BE2C (cell line): ENCODE measurements around the gene PIK3AP1.
"Not testable (repeated sequence)": the region's sequence is repeated elsewhere in the genome, so short reads cannot be mapped to it uniquely, and the experiment has no call there.

ENCODE experiments used
- DNase-seq: peaks from one replicate; pipeline ENCODE4 v3.0.0-alpha.2; 2020
- H3K27me3 ChIP-seq: fragments of 250-450 bp; sonication (Bioruptor Pico); 2 replicates; pipeline ENCODE4 v1.5.1; 2020; ENCODE audit warnings: mild to moderate bottlenecking
- H3K36me3 ChIP-seq: fragments of 250-450 bp; sonication (Bioruptor Pico); 2 replicates; pipeline ENCODE4 v1.5.1; 2020; ENCODE audit warnings: mild to moderate bottlenecking
- H3K4me1 ChIP-seq: fragments of 250-450 bp; sonication (Bioruptor Pico); 2 replicates; pipeline ENCODE4 v1.5.1; 2020
- H3K4me3 ChIP-seq: 2 replicates; pipeline ENCODE4 v1.5.1; 2011; ENCODE audit warnings: low read depth, low read length
- H3K9me3 ChIP-seq: fragments of 250-450 bp; sonication (Bioruptor Pico); 2 replicates; pipeline ENCODE4 v1.5.1; 2020
- TF ChIP-seq, protein P1 (sequence below): IDR thresholded peaks from 2 replicates; pipeline ENCODE4 v1.5.1; 2012; ENCODE audit warnings: mild to moderate bottlenecking, low read depth, low read length

Gene PIK3AP1

GRCh38 chr10:96576277-96576980 lies 143.9 kb downstream of the PIK3AP1 start:
- H3K36me3 ChIP-seq, result peaks cover 17% of the 10 kb centered on the region
- H3K9me3 ChIP-seq, result no peaks in the 10 kb centered on the region

GRCh38 chr10:96574564-96574963 lies 145.8 kb downstream of the PIK3AP1 start:
- peaks cover 21% of the 10 kb centered on the region for H3K36me3 ChIP-seq
- not testable (repeated sequence) for DNase-seq, H3K4me3 ChIP-seq, H3K9me3 ChIP-seq, H3K27me3 ChIP-seq, H3K4me1 ChIP-seq

More at GRCh38 chr10:96576277-96576980, 143.9 kb downstream of the PIK3AP1 start:
- DNase-seq, result no peak
- no peaks in the 10 kb centered on the region for H3K27me3 ChIP-seq
- no peak overlapping the region for H3K4me3 ChIP-seq
- TF ChIP-seq, protein P1, sequence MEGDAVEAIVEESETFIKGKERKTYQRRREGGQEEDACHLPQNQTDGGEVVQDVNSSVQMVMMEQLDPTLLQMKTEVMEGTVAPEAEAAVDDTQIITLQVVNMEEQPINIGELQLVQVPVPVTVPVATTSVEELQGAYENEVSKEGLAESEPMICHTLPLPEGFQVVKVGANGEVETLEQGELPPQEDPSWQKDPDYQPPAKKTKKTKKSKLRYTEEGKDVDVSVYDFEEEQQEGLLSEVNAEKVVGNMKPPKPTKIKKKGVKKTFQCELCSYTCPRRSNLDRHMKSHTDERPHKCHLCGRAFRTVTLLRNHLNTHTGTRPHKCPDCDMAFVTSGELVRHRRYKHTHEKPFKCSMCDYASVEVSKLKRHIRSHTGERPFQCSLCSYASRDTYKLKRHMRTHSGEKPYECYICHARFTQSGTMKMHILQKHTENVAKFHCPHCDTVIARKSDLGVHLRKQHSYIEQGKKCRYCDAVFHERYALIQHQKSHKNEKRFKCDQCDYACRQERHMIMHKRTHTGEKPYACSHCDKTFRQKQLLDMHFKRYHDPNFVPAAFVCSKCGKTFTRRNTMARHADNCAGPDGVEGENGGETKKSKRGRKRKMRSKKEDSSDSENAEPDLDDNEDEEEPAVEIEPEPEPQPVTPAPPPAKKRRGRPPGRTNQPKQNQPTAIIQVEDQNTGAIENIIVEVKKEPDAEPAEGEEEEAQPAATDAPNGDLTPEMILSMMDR, result no peak
- H3K4me1 ChIP-seq, result no peaks in the 10 kb centered on the region

GRCh38 chr10:96573036-96573435 lies 147.3 kb downstream of the PIK3AP1 start:
- no peak overlapping the region for H3K4me3 ChIP-seq
- H3K36me3 ChIP-seq, result peaks cover 21% of the 10 kb centered on the region
- no peaks in the 10 kb centered on the region for H3K9me3 ChIP-seq
- no peak for DNase-seq
- no peaks in the 10 kb centered on the region for H3K4me1 ChIP-seq
- no peaks in the 10 kb centered on the region for H3K27me3 ChIP-seq
- TF ChIP-seq, protein P1, result no peak

- Histone ChIP-seq H3K4me3 (no peak overlapping the region), H3K27me3 (no peaks in the 10 kb centered on the region), H3K4me1 (no peaks in the 10 kb centered on the region), H3K9me3 (no peaks in the 10 kb centered on the region), H3K36me3 (peaks cover 21% of the 10 kb centered on the region)
- DNase-seq, result no peak
- TF ChIP-seq, protein P1, result no peak
These were observed 149.0 kb downstream of the PIK3AP1 start for GRCh38 chr10:96570983-96571964.

- TF ChIP-seq, protein P1, result no peak
- Histone ChIP-seq H3K27me3 (no peaks in the 10 kb centered on the region), H3K4me1 (no peaks in the 10 kb centered on the region), H3K36me3 (peaks cover 15% of the 10 kb centered on the region), H3K9me3 (no peaks in the 10 kb centered on the region), H3K4me3 (no peak overlapping the region)
- no peak for DNase-seq
These were observed 149.8 kb downstream of the PIK3AP1 start for GRCh38 chr10:96570511-96570910.

- H3K4me1 ChIP-seq, result no peaks in the 10 kb centered on the region
- TF ChIP-seq, protein P1, result no peak
- no peak overlapping the region for H3K4me3 ChIP-seq
- DNase-seq, result no peak
- no peaks in the 10 kb centered on the region for H3K27me3 ChIP-seq
- H3K36me3 ChIP-seq, result peaks cover 6% of the 10 kb centered on the region
- H3K9me3 ChIP-seq, result no peaks in the 10 kb centered on the region
These were observed 151.9 kb downstream of the PIK3AP1 start for GRCh38 chr10:96568402-96568801.
